Peyer's patch (tissue), 4 donors: ENCODE results near the gene DDX20.

ENCODE experiments used
- POLR2A ChIP-seq, 2 donors: fragments of 450-650 bp; IDR thresholded peaks; one replicate each; pipeline ENCODE4 v1.5.1; 2017; ENCODE audit warnings: antibody characterized with exemption in 2 of 2, mild to moderate bottlenecking in 2 of 2, moderate library complexity in 2 of 2
- TF ChIP-seq, protein P1 (sequence below), 6 experiments: fragments of 450-650 bp in 4 of 6; fragments of 200-600 bp in 2 of 6; sonication (generic) in 1 of 6; IDR thresholded peaks; one replicate each; pipeline ENCODE4 v1.5.1; 2017 to 2019; ENCODE audit warnings: antibody characterized with exemption in 6 of 6, mild to moderate bottlenecking in 3 of 6, moderate library complexity in 1 of 6

DNA sequence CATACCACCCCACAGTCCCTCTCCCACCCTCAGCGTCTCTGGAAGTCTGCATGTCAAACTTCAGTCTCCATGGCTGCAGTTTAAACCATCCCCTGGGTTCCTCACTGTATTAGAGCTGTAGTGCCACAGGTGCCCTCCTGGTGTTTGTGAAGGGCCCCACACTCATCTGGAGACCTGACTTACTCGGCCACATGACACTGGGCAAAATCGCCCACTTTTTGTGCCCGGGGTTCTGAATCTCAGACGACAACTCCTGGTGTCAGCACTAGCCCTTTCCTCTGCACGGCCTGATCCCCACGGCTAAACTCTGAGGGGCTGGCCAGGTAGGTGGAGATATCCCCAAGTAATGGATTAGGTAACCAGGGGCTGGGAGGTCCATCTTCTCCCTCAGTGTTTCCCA lies 23.0 kb upstream of the DDX20 start:
- TF ChIP-seq, protein P1, sequence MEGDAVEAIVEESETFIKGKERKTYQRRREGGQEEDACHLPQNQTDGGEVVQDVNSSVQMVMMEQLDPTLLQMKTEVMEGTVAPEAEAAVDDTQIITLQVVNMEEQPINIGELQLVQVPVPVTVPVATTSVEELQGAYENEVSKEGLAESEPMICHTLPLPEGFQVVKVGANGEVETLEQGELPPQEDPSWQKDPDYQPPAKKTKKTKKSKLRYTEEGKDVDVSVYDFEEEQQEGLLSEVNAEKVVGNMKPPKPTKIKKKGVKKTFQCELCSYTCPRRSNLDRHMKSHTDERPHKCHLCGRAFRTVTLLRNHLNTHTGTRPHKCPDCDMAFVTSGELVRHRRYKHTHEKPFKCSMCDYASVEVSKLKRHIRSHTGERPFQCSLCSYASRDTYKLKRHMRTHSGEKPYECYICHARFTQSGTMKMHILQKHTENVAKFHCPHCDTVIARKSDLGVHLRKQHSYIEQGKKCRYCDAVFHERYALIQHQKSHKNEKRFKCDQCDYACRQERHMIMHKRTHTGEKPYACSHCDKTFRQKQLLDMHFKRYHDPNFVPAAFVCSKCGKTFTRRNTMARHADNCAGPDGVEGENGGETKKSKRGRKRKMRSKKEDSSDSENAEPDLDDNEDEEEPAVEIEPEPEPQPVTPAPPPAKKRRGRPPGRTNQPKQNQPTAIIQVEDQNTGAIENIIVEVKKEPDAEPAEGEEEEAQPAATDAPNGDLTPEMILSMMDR (IDR thresholded peaks at IDR 0.05), result no peak
- TF ChIP-seq POLR2A (IDR thresholded peaks at IDR 0.05), result no peak
